Stomach (tissue), 4 donors: ENCODE results near the gene MAPK4.

Source experiments
- CTCF ChIP-seq, 7 experiments: fragments of 450-650 bp in 4 of 7; fragments of 200-600 bp in 3 of 7; sonication (generic) in 3 of 7; IDR thresholded peaks; one replicate each; pipeline ENCODE4 v1.5.1; 2016 to 2019; ENCODE audit warnings: antibody characterized with exemption in 7 of 7, control low read depth in 2 of 7, mild to moderate bottlenecking in 1 of 7
- EP300 ChIP-seq: sonication (generic); formaldehyde crosslinking; IDR thresholded peaks from one replicate; pipeline ENCODE4 v1.6.1; 2017; ENCODE audit warnings: antibody characterized with exemption
- POLR2A ChIP-seq, 4 donors: fragments of 450-650 bp; IDR thresholded peaks; one replicate each; pipeline ENCODE4 v1.6.1; 2016; ENCODE audit warnings: antibody characterized with exemption in 4 of 4, control low read depth in 2 of 4, mild to moderate bottlenecking in 1 of 4, moderate library complexity in 1 of 4
- POLR2AphosphoS5 ChIP-seq, 3 donors: sonication (generic); formaldehyde crosslinking; IDR thresholded peaks; one replicate each; pipeline ENCODE4 v1.6.1; 2016; ENCODE audit warnings: antibody characterized with exemption in 3 of 3

GRCh38 chr18:50749421-50749820 lies 189.5 kb downstream of the MAPK4 start:
- TF ChIP-seq CTCF (IDR thresholded peaks at IDR 0.05) (no peak), EP300 (no peak), POLR2A (IDR thresholded peaks at IDR 0.05) (no peak), POLR2AphosphoS5 (IDR thresholded peaks at IDR 0.05) (no peak)
